OCI-LY1 (cell line): ENCODE results near the gene PARD6A.

ENCODE experiments used
- H2AFZ ChIP-seq: fragments of 200-600 bp; sonication (generic), shearing (Covaris generic); 2 replicates; pipeline ENCODE4 v1.6.0; 2014; ENCODE audit warnings: antibody characterized with exemption, mild to moderate bottlenecking, low read length
- H3F3A ChIP-seq: fragments of 200-600 bp; sonication (generic), shearing (Covaris generic); 2 replicates; pipeline ENCODE4 v1.6.0; 2014; ENCODE audit warnings: mild to moderate bottlenecking, antibody characterized with exemption, low read length, moderate library complexity; ENCODE audit not compliant: insufficient read depth
- H3K27ac ChIP-seq: fragments of 200-600 bp; sonication (generic); 2 replicates; pipeline ENCODE4 v1.5.1; 2014; ENCODE audit warnings: low read length, mixed run types, mild to moderate bottlenecking, low read depth; ENCODE audit not compliant: poor library complexity, severe bottlenecking
- H3K27me3 ChIP-seq: fragments of 200-600 bp; sonication (generic); 2 replicates; pipeline ENCODE4 v1.6.0; 2014; ENCODE audit warnings: antibody characterized with exemption, mild to moderate bottlenecking, low read length, moderate library complexity; ENCODE audit not compliant: insufficient read depth
- H3K36me3 ChIP-seq: fragments of 200-600 bp; sonication (generic); 2 replicates; pipeline ENCODE4 v1.6.1; 2014; ENCODE audit warnings: mild to moderate bottlenecking, antibody characterized with exemption, low read length, moderate library complexity, mixed read lengths; ENCODE audit not compliant: insufficient read depth
- H3K4me1 ChIP-seq: fragments of 200-600 bp; sonication (generic); 2 replicates; pipeline ENCODE4 v1.5.1; 2014; ENCODE audit warnings: mild to moderate bottlenecking, low read length, moderate library complexity; ENCODE audit not compliant: insufficient read depth, severe bottlenecking
- H3K4me2 ChIP-seq: fragments of 200-600 bp; sonication (generic), shearing (Covaris generic); 2 replicates; pipeline ENCODE4 v1.6.1; 2014; ENCODE audit warnings: low read length
- H3K4me3 ChIP-seq: fragments of 200-600 bp; sonication (generic); 2 replicates; pipeline ENCODE4 v1.5.1; 2014; ENCODE audit warnings: low read length, low read depth, mild to moderate bottlenecking, mixed read lengths; ENCODE audit not compliant: poor library complexity, severe bottlenecking
- H3K79me2 ChIP-seq: fragments of 200-600 bp; shearing (Covaris generic); 2 replicates; pipeline ENCODE4 v1.6.1; 2016; ENCODE audit warnings: mixed run types, low read length, mixed read lengths; ENCODE audit not compliant: insufficient read depth
- H3K9ac ChIP-seq: fragments of 200-600 bp; sonication (generic), shearing (Covaris generic); 2 replicates; pipeline ENCODE4 v1.6.1; 2014; ENCODE audit warnings: mild to moderate bottlenecking, low read length, mixed read lengths
- H3K9me2 ChIP-seq: fragments of 200-600 bp; sonication (generic), shearing (Covaris generic); 2 replicates; pipeline ENCODE4 v1.6.1; 2014; ENCODE audit warnings: low read depth, mild to moderate bottlenecking, low read length, mixed read lengths
- H3K9me3 ChIP-seq: fragments of 200-600 bp; shearing (Covaris generic); 2 replicates; pipeline ENCODE4 v1.6.1; 2014; ENCODE audit warnings: low read length, mixed read lengths
- H4K20me1 ChIP-seq: fragments of 200-600 bp; sonication (generic), shearing (Covaris generic); 2 replicates; pipeline ENCODE4 v1.6.0; 2016; ENCODE audit warnings: mild to moderate bottlenecking, low read length; ENCODE audit not compliant: insufficient read depth
- EZH2 ChIP-seq: fragments of 200-600 bp; sonication (generic), shearing (Covaris generic); IDR thresholded peaks from 2 replicates; pipeline ENCODE4 v1.8.0; 2017; ENCODE audit warnings: borderline replicate concordance, mixed run types, mild to moderate bottlenecking, antibody characterized with exemption, low read length, moderate library complexity, mixed read lengths
- TF ChIP-seq, protein P1 (sequence below): fragments of 200-600 bp; sonication (generic), shearing (Covaris generic); IDR thresholded peaks from 2 replicates; pipeline ENCODE4 v1.5.1; 2017; ENCODE audit warnings: mild to moderate bottlenecking, antibody characterized with exemption, low read length, moderate library complexity, mixed read lengths

Gene PARD6A

DNA sequence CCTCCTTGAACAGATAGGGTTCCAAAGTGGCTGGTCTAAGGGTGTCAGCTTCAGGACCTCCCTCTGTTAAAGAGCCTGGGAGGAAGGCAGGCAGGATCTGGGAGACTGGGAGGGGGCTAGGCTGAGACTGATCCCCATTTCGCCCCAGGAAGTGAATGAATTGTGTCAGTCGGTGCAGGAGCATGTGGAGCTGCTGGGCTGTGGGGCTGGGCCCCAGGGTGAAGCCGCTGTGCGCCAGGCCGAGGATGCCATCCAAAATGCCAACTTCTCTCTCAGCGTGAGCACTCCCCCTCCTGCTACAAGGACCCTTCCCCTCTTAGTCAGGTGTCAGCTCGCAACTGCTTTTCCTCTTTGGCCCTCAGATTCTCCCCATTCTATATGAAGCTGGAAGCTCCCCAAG, 9.7 kb upstream of the PARD6A start:
- TF ChIP-seq, protein P1, sequence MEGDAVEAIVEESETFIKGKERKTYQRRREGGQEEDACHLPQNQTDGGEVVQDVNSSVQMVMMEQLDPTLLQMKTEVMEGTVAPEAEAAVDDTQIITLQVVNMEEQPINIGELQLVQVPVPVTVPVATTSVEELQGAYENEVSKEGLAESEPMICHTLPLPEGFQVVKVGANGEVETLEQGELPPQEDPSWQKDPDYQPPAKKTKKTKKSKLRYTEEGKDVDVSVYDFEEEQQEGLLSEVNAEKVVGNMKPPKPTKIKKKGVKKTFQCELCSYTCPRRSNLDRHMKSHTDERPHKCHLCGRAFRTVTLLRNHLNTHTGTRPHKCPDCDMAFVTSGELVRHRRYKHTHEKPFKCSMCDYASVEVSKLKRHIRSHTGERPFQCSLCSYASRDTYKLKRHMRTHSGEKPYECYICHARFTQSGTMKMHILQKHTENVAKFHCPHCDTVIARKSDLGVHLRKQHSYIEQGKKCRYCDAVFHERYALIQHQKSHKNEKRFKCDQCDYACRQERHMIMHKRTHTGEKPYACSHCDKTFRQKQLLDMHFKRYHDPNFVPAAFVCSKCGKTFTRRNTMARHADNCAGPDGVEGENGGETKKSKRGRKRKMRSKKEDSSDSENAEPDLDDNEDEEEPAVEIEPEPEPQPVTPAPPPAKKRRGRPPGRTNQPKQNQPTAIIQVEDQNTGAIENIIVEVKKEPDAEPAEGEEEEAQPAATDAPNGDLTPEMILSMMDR, result no peak
- no peak for TF ChIP-seq EZH2
- Histone ChIP-seq H3K27me3 (no peaks in the 10 kb centered on the region), H3K4me3 (no peak overlapping the region), H2AFZ (no peak overlapping the region), H3K9ac (no peak overlapping the region), H3K79me2 (no peaks in the 10 kb centered on the region), H3K4me1 (peaks cover 10% of the 10 kb centered on the region), H3K36me3 (peaks cover 80% of the 10 kb centered on the region), H3K4me2 (no peak overlapping the region), H3K9me2 (no peaks in the 10 kb centered on the region), H3K27ac (no peak overlapping the region), H4K20me1 (no peaks in the 10 kb centered on the region), H3F3A (no peaks in the 10 kb centered on the region), H3K9me3 (no peaks in the 10 kb centered on the region)

DNA sequence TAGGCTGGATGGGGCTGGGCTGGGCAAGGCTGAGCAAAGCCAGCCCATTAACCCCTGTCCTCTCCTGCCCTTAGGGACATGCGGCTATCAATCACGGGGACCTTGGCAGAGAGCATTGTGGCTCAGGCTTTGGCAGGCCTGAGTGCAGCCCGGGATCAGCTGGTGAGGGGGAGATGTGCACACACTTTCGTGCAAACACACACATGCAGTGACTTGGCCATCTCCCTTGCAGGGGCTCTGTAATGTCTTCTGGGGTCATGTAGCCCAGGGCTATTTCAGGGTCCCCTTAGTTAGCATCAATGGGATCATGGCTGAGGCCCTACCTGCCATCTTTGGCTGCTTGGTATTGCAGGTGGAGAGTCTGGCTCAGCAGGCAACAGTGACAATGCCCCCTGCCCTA, 8.9 kb upstream of the PARD6A start:
- Histone ChIP-seq H3K36me3 (peaks cover 80% of the 10 kb centered on the region), H2AFZ (no peak overlapping the region), H3K27me3 (no peaks in the 10 kb centered on the region), H3F3A (no peaks in the 10 kb centered on the region), H3K9ac (no peak overlapping the region), H3K9me2 (no peaks in the 10 kb centered on the region), H4K20me1 (no peaks in the 10 kb centered on the region), H3K4me2 (no peak overlapping the region), H3K4me3 (no peak overlapping the region), H3K9me3 (no peaks in the 10 kb centered on the region), H3K79me2 (no peaks in the 10 kb centered on the region), H3K27ac (no peak overlapping the region), H3K4me1 (peaks cover 3% of the 10 kb centered on the region)
- TF ChIP-seq EZH2, result no peak
- TF ChIP-seq, protein P1, result no peak

GRCh38 chr16:67652578-67653127, 8.1 kb upstream of the PARD6A start:
- Histone ChIP-seq H3K9me3 (no peaks in the 10 kb centered on the region), H3K4me2 (no peak overlapping the region), H3K9ac (no peak overlapping the region), H3K4me1 (no peaks in the 10 kb centered on the region), H3K79me2 (no peaks in the 10 kb centered on the region), H3K36me3 (peaks cover 81% of the 10 kb centered on the region), H3K4me3 (no peak overlapping the region), H3F3A (no peaks in the 10 kb centered on the region), H2AFZ (no peak overlapping the region), H4K20me1 (no peaks in the 10 kb centered on the region), H3K27me3 (no peaks in the 10 kb centered on the region), H3K27ac (no peak overlapping the region), H3K9me2 (no peaks in the 10 kb centered on the region)
- no peak for TF ChIP-seq EZH2
- TF ChIP-seq, protein P1, result no peak
